GM19240 (cell line): ENCODE data around the gene LBHD2.

ENCODE experiments used
- DNase-seq: peaks from one replicate; pipeline ENCODE4 v3.0.0; 2011; ENCODE audit warnings: low spot score; ENCODE audit not compliant: insufficient read length

LBHD2 gene

GRCh38 chr14:103130017-103130764 lies 46.2 kb downstream of the LBHD2 start:
- no peak for DNase-seq

- no peak for DNase-seq
Observed at GRCh38 chr14:103130965-103131364, 47.0 kb downstream of the LBHD2 start.

GRCh38 chr14:103131580-103131979 lies 47.6 kb downstream of the LBHD2 start:
- DNase-seq, result no peak

GRCh38 chr14:103132381-103133209 lies 48.6 kb downstream of the LBHD2 start:
- DNase-seq, result no peak

- DNase-seq, result no peak
Observed at GRCh38 chr14:103133210-103134140, 49.5 kb downstream of the LBHD2 start.

DNA sequence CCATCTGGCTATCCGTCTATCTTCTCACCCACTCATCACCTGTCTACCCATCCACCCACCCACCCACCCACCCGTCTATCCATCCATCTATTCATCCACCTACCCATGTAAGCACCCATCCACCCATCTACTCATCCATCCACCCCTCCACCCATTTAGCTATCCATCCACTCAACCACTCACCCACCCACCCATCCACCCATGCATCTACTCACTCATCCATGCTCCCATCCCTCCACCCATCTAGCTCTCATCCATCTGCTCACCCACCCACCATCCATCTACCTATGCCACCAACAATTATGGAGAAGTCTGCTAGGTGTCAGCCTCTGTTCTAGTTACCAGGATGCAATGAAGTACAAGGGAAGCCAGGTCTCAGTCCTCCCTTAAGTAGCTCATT lies 50.4 kb downstream of the LBHD2 start:
- DNase-seq, result no peak

DNA sequence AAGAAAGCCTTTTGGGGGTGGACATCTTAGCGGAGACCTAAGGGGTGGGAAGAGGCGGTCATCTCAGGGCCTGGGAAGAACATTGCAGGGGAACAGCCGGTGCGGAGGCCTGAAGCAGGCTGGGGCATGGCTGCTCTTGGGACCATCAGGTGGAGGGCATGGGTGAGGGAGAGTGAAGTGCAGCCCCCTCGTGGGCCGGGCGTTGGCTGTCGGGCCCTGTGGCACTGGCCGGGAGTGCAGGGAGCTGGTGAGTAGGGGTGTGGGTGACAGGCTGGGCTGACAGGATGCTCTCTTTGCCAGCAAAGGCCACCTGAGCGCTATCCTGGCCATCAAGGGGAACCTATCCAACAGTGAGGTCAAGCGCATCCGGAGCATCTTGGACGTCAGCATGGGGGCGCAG lies 50.9 kb downstream of the LBHD2 start:
- DNase-seq, result no peak

DNA sequence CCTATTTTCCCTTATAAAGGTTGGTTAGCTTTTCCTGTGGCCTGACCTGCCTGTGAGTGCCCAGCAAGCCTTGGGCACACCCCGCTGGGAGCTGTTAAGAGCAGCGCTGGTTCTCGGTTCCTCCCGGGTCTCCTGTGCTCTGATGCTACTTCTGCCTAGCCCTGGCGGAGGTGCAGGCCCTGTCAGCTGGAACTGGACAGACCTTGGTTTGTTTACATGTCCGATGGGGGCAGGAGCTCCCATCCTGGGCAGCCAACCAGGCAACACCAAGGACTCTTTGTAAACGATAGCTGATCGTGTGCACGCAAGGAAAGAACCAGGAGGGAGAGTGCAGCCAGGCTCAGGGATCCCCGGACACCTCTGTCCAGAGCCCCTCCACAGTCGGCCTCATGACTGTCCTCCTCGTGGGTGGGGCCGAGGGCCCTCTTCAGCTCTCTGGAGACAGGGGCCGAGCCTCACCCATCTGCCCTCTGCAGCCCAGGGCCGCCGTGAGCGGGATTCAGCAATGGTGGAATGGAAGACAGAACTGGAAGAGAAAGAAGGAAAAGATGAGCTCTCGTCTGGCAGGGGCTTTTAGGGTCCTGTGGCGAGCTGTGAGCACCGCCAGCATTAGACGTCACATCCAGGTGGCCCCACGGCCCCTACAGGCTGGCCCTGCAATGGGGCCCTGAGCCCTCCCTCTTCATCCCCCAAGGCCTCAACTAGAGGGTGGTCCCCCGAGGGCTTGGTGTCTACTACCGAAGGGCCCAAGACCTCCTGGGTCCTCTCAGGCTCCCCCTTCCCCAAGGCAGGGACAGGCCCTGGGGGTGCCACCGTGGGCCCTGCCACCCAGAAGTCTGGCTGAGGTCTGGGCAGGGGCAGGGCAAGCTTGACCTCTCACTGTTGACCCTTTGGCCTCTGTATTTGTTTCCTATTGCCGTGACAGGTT lies 51.6 kb downstream of the LBHD2 start:
- DNase-seq, result no peak

DNA sequence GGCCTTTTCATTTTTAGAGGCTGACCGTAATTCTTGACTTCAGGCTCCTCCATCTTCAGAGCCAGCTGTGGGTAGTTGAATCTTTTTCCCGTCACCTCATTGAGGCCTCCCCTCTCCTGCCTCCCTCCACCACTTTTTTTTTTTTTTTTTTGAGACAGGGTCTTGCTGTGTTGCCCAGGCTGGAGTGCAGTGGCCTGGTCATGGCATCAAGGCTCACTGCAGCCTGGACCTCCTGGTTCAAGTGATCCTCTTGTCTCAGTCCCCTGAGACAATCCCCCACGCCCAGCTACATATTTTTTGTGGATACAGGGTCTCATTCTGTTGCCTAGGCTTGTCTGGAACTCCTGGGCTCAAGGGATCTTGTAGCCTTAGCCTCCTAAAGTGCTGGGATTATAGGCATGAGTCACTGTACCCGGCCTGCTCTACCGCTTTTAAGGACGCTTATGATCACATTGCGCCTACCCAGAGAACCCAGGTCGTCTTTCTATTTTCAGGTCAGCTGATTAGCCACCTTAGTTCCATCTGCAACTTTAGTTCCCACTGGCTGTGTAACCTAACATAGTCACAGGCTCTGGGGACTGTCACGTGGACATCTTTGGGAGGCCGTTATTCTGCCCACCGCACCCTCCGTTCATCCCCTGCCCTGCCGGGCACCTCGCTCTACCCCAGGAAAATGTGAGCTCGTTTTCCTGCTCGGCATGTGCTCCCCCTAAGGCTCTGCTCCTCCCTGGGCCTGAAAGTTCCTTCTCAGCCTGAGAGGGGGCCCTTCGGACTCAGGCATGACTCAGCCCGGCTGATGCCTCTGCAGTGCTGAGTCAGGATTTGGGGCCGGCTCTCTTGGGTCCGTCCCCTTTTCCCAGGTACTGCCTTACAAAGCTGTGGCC lies 52.6 kb downstream of the LBHD2 start:
- DNase-seq, result no peak

- DNase-seq, result no peak
Observed at GRCh38 chr14:103137689-103138300, 53.8 kb downstream of the LBHD2 start.

GRCh38 chr14:103138301-103139131 lies 54.5 kb downstream of the LBHD2 start:
- DNase-seq, result no peak

DNA sequence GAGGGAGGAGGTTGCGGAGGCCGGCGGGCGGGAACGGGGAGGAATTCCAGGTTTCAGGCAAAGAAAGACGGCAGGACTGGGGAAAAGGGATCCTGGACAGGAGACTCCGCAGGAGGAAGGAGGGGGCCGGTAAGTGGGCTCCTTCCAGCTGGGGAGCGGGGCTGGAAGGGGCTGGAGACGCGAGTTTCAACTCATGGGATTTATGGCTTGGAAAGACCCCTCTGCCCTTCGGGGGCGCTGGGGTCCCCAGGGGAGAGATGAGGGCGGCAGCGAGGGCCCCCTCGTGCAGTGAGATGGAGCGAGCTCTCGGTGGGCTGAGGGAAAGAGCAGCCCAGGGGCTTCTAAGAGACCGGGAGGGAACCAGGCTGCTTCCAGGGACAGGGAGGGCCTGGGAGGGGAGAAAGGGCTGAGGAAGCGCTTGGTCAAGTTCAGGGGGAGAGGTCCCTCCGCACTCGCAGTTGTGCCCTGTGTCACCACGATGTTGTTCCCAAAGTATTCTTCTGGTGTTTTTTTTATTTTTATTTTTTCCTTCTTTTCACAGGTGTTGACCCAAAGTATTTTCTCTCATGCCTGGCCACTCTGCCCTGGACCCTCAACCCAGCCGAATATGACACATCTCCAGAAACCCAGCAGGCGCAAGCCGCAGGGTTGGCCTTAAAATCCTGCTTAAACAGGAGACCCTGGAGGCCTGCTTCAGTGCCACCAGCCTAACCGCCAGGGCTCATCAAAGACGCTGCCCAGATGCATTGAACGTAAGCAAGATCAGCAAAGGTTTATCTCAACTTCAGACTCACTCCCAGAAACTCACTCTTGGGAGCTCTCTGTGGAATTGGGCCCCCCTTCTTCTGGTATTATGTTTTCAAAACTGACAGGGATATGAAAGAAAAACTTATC lies 55.4 kb downstream of the LBHD2 start:
- DNase-seq, result no peak
